ENCODE data around the gene HS1BP3.

DNA sequence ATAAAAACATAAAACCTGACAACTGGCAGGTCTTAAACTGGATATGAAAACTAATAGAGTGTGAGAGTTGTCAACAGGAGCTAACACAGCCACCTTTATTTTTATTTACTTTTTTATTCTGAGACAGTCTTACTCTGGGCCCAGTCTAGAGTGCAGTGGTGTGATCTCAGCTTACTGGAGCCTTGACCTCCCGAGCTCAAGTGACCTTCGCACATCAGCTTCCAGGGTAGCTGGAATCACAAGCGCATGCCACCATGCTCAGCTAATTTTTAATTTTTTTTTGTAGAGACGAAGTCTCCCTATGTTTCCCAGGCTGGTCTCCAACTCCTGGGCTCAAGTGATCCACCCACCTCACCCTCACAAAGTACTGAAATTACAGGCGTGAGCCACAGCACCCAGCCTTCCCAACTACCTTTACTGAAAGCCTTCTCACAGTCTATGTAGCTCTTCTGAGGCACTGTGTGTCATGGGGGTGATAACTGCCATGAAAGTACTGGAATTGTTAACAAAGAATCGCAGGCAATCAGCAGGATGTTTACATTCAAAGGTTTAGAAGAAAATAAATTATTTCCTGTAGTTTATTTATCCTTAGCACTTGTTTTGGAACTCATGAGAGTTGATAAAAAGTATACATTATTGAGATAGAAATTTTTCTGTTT lies 40.3 kb upstream of the HS1BP3 start:
- no peak for TF ChIP-seq EZH2 (IDR thresholded peaks at IDR 0.05; ENCODE audit: insufficient read depth, poor library complexity, severe bottlenecking)
- TF ChIP-seq EZH2phosphoT487 (IDR thresholded peaks at IDR 0.05; ENCODE audit: insufficient read depth, low read depth): no peak

All from GM23248 (cell line).